Measurements from ENCODE around the gene KRTAP5-5.
"Not testable (repeated sequence)": the region's sequence is repeated elsewhere in the genome, so short reads cannot be mapped to it uniquely, and the experiment has no call there.

The KRTAP5-5 gene, protein sequence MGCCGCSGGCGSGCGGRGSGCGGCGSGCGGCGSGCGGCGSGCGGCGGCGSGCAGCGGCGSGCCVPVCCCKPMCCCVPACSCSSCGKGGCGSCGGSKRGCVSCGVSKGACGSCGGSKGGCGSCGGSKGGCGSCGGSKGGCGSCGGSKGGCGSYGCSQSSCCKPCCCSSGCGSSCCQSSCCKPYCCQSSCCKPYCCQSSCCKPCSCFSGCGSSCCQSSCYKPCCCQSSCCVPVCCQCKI

GRCh38 chr11:1629326-1630185 lies at the start of gene KRTAP5-5:
Gene KRTAP5-5, plus strand, starts transcription at chr11:1629775. Its CDS starts 66 bp downstream, at chr11:1629841.
- DNase-seq = no peak

GRCh38 chr11:1581976-1582375 lies 47.6 kb upstream of the KRTAP5-5 start:
- DNase-seq = no peak

DNA sequence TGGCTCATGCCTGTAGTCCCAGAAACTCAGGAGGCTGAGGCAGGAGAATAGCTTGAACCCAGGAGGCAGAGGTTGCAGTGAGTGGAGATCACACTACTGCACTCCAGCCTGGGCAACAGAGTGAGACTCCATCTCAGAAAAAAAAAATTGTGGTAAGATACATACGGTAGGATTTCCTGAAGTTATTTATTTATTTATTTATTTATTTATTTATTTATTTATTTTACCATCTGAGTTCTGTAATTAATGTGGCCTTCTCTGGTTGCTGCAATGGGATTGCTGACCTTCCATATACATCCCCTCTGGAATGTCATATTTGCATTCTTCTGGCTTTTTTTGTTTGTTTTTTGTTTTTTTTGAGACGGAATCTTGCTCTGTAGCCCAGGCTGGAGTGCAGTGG lies 46.7 kb upstream of the KRTAP5-5 start:
- not testable (repeated sequence) for DNase-seq

DNA sequence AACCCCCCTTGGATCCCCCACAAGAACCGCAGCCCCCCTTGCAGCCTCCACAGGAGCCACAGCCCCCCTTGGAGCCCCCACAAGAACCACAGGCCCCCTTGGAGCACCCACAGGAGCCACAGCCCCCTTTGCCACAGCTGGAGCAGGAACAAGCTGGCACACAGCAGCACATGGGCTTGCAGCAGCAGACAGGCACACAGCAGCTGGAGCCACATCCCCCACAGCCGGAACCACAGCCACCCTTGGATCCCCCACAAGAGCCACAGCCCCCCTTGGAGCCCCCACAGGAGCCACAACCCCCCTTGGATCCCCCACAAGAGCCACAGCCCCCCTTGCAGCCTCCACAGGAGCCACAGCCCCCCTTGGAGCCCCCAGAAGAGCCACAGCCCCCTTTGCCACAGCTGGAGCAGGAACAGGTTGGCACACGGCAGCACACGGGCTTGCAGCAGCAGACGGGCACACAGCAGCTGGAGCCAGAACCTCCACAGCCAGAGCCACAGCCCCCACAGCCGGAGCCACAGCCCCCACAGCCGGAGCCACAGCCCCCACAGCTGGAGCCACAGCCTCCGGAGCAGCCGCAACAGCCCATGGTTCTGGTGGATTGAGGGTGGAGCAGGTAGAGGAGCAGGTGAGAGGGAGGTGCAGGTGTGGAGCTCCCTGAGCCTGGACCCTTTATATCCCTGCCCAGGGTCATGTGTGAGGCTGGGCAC lies 44.8 kb upstream of the KRTAP5-5 start, which contains the start of gene KRTAP5-1:
TSS of gene KRTAP5-1 (minus strand) at position 623 of the 710 bp plus-strand sequence. CDS start at position 589, 34 bp downstream.
- not testable (repeated sequence) for DNase-seq

- DNase-seq = no peak
These were observed 42.9 kb upstream of the KRTAP5-5 start for GRCh38 chr11:1586699-1587098.

GRCh38 chr11:1589191-1589963 lies 40.2 kb upstream of the KRTAP5-5 start:
- peak; percentile 32 for DNase-seq

DNA sequence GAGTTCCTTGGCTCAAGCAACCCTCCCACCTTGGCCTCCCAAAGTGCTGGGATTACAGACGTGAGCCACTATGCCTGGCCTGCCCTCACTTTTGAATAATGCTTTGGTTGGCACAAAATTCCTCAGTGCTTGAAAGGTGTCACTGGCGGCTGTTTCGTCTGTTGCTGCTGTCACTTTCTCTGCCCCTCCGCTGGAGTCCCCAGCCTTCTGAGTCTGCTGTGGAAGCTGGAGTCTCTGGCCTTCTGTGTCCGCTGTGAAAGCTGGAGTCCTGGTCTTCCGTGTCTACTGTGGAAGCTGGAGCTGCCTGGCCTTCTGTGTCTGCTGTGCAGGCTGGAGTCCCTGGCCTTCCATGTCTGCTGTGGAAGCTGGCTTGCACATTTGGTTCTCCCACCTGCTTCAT lies 39.6 kb upstream of the KRTAP5-5 start:
- DNase-seq = no peak

- no peak for DNase-seq
These were observed 36.9 kb upstream of the KRTAP5-5 start for GRCh38 chr11:1592628-1593027.

DNA sequence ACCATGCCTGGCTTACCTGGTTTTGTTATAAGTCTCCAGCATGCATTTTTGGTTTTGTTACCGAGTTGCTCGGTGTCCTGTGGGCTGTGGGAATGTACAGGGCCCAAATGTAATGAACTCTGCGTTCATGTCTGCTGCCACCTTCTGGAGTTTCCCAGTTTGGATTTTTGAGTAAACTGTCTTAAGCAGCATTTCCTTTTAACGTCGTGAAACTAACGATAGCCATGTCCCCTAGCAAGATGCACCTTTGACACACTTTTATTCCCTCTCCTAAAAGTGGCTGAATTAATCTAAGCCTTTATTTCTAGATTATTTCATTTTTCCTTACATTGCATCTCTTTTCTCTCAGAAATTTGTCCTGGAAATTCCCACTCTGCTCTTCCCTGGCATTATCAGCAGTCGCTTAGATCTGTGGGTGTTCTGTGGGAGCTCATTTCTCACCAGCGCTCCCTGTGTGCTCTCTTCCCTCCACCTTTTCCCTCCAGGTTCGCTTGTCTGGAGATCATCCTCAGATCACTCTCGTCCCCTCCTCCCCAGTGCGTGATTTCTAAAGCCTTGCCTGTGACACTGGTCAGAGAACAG lies 33.5 kb upstream of the KRTAP5-5 start:
- not testable (repeated sequence) for DNase-seq

DNA sequence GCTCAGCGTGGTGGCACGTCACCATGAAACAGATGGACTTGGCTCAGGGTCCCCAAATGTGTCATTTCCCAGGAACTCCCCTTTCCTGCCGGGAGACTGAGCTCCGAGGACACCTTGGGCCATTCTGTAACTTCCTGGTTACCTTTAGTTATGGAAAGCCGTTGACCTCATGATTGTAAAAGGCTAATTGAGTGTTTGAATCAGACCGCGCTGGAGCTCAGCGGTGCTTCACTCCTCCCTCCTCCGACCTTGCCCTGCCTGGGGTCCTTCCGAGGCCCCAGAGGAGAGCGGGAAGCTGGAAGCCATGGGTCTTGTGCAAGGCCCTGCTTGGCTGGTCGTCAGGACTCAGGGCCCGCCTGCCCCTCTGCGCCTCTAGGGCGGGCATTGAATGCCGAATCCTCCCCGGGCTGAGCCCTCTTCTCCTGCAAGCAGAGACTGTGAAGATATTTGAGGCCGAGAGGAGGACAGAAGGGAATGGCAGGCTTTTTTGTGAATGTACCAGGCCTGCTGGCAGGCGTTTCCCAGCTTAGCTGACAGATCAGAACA lies 32.9 kb upstream of the KRTAP5-5 start:
- not testable (repeated sequence) for DNase-seq

DNA sequence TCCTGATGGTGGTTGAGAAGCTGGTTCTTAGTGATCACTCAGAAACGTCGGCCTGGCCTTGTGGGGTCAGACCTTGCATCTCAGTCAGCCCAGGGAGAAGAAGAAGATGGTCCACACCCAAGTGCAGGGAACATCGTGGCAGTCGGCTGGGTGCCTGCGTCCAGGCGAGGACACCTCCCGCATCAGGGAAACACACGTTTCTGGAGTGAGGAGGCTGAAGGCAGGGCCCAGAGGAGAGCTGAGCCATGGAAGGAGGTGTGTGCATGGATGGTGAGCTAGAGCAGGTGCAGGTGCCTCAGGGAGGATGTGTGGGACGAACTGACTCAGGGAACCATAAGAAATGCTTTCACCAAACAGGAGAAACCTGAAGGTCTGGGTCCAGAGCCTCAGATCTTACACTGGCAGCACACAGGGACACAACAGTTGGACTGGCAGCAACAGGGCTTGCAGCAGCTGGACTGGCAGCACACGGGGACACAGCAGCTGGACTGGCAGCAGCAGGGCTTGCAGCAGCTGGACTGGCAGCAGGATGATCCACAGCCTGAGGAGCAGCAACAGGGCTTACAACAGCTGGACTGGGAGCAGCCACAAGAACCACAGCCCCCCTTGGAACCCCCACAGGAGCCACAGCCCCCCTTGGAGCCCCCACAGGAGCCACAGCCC lies 32.1 kb upstream of the KRTAP5-5 start:
- DNase-seq = no peak

GRCh38 chr11:1597994-1598380 lies 31.6 kb upstream of the KRTAP5-5 start, which contains the start of gene KRTAP5-2:
Gene KRTAP5-2, minus strand, starts transcription at chr11:1598294. Its CDS starts 44 bp downstream, at chr11:1598250.
- DNase-seq = no peak

DNA sequence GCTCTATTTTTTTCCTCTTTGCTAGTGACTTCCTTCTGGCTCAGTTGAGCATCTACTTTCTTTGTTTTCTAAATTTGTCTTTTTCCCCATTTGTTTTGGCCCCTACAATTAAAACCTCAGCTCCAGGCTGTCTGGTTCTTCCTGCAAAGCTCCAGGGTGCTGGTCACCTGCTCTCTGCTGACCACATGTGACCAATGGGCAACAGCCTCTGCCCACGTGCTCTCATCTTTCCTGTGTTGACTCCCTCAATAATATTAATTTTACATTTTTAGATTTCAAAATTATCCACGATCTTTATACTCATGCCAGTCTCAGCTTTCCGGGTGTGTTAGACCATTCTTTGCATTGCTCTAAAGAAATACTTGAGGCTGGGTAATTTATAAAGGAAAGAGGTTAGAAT lies 31.2 kb upstream of the KRTAP5-5 start:
- not testable (repeated sequence) for DNase-seq

DNA sequence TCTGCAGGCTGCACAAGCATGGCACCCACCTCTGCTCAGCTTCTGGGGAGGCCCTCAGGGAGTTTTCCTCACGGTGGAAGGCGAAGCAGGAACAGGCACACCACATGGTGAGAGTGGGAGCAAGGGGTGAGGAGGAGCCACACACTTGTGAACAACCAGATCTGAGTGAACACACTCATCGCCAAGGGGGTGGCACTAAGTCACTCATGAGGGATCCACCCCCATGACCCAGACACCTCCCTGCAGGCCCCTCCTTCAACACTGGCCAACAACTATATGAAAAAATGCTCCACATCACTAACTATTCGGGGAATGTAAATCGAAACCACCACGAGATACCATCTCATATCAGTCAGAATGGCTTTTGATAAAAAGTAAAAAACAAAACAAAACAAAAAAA lies 30.8 kb upstream of the KRTAP5-5 start:
- no peak for DNase-seq

DNA sequence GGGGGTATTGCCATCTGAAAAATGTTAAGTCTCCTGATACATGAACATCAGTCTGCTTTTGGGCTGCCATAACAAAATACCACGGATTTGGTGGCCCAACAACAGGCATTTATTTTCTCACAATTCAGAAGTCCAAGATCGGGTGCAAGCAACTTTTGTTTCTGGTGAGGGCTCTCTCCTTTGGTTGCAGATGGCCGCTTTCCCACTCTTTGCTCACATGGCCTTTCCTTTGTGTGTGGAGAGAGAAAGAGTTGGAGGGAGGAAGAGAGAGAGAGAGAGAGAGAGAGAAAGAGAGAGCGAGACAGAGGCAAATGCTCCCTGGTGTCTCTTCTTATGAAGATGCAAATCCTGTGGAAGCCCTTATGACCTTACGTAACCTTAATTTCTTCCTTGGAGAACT lies 28.9 kb upstream of the KRTAP5-5 start:
- no peak for DNase-seq

DNA sequence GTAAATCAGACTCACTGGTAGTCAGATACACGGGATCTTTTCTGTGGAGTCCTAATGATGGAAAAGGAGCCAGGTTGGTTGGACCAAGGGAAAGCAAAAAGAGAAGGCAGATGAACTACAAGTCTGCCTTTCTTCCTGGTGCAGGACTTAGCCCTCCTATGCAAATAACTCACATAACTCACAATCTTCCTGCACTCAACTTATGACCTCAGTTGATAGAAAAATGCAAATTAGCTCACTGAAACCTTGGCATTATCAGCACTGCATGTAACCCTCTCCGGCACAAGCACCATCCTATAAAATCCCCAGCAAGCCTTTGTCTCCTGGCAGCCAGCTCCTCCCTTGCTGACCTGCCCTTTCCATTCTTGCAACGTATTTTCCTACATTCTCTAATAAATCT lies 27.9 kb upstream of the KRTAP5-5 start:
- DNase-seq = not testable (repeated sequence)

- DNase-seq = no peak
These were observed 25.9 kb upstream of the KRTAP5-5 start for GRCh38 chr11:1603629-1604028.

DNA sequence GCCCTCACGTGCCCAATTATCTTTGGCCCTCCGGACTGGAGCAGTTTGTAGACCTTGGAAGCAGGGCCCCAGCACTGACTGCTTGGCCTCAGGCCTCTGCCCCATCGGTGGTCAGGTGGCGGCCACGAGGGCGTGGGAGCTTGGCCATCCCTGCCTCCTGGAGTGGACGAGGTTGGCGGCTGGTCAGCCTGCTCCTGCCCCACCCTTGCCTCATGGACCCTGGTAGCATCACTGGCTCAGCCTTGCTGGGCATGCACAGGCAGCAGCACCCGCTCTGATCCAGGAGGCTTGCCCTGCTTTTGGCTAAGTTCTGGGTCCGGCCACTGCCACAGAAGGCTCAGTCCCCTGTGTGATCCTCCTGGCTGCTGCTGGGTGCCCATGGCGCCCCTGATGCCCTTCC lies 25.4 kb upstream of the KRTAP5-5 start:
- DNase-seq = no peak

DNA sequence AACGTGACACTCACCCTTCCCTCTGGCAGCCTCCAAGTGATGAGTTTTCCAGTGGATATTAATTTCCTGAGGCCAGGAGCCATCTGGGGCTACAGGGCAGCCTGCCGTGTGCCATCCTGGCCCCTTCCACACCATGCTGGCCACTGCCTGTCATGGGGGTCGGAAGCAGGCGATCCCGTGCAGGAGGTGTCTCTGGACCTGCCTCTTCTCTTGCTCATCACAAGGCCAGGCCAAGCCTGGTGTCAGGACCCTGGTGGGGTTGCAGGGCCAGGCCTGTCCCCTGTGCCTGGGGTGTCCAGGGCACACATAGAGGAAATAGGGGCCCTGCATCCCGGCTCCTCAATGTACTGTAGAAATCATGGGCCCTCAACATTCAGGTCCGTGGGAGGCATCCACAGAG lies 24.9 kb upstream of the KRTAP5-5 start:
- DNase-seq = no peak

DNA sequence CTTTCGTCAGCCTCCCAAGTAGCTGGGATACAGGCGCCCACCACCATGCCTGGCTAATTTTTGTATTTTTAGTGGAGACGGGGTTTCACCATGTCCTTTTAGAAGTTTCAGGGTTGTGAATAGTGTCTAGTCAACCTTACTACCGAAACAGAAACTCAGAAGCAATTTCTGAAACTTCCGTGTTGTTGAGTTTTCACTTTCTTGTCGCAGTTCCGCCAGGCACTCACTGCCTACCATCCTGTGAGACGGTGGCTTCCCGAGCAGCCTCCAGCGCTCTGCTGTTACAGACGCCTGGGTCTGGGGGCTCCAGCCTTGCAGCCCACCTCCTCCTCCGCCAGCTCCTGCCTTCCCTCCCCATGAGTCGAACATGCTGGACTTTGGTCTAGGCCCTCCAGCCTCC lies 23.7 kb upstream of the KRTAP5-5 start:
- DNase-seq = peak; percentile 50

DNA sequence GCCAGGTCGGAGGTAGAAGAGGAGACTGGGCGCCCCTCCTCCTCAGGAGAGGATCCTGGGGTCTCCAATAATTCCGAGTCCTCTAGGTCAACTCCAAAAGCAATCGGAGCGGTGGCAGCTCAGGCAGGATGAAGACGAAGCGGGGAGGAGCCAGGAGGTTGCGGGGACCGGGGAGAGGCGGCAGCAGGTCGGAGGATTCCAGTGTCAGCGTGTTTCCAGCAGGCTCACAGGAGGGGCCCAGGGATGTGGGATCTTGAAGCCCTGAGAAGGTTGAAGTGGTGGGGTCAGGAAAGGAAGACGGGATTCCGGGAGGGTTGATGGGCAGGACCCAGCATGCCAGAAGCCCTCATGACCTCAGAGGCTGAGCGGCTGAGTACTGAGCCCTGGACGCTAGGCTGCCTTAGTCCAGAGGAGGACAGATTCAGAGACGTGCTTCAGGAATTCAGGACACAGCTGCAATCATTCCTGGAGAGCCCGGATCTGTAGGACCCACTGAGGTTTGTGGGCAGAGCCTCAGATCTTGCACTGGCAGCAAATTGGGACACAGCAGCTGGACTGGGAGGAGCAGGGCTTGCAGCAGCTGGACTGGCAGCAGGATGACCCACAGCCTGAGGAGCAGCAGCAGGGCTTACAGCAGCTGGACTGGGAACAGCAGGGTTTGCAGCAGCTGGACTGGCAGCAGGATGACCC lies 22.3 kb upstream of the KRTAP5-5 start:
- DNase-seq = not testable (repeated sequence)
